ENCODE results near the gene BRD3OS.

The BRD3OS gene

DNA sequence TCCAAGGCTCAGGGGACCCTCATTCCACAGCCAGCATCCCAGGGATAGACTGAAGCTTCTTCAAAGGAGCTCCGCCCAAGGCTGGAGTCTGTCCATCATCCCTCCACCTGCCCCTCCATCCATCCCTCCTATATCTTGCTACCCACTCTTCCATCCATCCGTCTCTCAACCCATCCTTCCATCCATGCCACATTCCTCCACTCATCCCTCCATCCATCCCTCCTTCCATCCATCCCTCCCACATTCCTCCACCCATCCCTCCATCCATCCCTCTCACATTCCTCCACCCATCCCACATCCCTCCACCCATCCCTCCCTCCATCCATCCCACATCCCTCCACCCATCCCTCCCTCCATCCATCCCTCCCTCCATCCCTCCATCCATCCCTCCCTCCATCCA is 27.7 kb upstream of the BRD3OS start:
- Histone ChIP-seq H3K9ac (ENCODE audit: low read length) (no peak overlapping the region), H3K27me3 (ENCODE audit: control insufficient read depth, insufficient read depth, low read length) (peaks cover 3% of the 10 kb centered on the region; the same call in 1 of the 2 replicates)

DNA sequence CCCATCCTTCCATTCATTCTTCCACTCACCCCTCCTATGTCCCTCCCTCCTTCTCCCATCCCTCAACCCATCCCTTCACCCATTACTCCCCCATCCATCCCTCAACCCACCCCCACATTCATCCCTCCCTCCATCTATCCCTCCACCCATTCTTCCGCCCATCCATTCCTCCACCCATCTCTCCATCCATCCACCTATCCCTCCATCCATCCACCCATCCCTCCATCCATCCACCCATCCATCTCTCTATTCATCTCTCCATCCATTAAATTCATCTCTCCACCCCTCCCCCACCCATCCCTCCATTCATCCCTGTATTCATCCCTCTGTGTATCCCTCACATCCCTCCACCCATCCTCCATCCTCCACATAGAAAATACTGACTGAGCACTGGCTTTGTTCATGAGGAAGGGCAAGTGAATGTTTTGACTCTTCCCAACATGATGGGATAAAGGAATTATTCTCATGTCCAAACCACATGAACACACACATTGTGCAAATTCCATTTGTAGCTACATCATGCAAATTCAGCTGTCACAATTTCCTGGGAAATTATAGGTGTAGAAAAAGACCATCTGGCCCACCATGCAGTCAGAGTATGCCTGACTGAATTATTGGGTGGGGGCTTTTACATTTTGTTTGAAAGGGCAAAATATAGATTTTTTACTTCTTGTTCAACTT is 26.2 kb upstream of the BRD3OS start:
- Histone ChIP-seq H3K27ac (ENCODE audit: low read depth, low read length) (no peak overlapping the region), H3K36me3 (ENCODE audit: control insufficient read depth, insufficient read depth, low read length) (no peaks in the 10 kb centered on the region), H3K4me3 (ENCODE audit: low read depth, low read length) (no peak overlapping the region), H3K27me3 (ENCODE audit: control insufficient read depth, insufficient read depth, low read length) (peaks cover 3% of the 10 kb centered on the region; the same call in 1 of the 2 replicates), H3K4me1 (ENCODE audit: control insufficient read depth, insufficient read depth, low read length) (peaks cover 5% of the 10 kb centered on the region; the same call in 1 of the 2 replicates), H3K9ac (ENCODE audit: low read length) (no peak overlapping the region), H3K9me3 (ENCODE audit: control insufficient read depth, insufficient read depth, low read depth, low read length) (no peaks in the 10 kb centered on the region)

More for the DNA sequence above, 27.7 kb upstream of the BRD3OS start:
- peaks cover 15% of the 10 kb centered on the region for H3K4me1 ChIP-seq (ENCODE audit: control insufficient read depth, insufficient read depth, low read length)
- H3K9me3 ChIP-seq (ENCODE audit: control insufficient read depth, insufficient read depth, low read depth, low read length) = no peaks in the 10 kb centered on the region
- H3K4me3 ChIP-seq (ENCODE audit: low read depth, low read length) = no peak overlapping the region
- no peaks in the 10 kb centered on the region for H3K36me3 ChIP-seq (ENCODE audit: control insufficient read depth, insufficient read depth, low read length)
- no peak overlapping the region for H3K27ac ChIP-seq (ENCODE audit: low read depth, low read length)

DNA sequence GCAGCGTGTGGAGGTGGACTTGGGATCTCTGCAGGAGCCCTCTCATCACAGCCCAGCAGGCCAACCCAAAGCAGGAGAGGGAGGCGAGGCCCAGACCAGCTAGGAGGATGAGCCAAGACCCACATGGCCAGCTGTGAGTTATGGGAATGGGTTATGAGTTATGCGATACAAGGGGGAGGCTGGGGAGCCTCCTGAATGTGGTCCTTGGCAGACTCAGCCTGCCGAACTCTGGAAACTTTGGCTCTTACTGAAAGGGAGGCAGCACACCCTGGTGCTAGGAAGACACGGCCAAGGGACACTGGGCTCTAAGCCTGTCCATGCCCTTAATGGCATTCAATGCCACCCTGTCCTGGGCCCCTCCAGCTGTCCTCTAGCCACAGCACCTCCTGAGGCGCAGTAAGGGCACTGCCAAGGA is 25.4 kb upstream of the BRD3OS start:
- H3K27ac ChIP-seq (ENCODE audit: low read depth, low read length) = no peak overlapping the region
- H3K36me3 ChIP-seq (ENCODE audit: control insufficient read depth, insufficient read depth, low read length) = no peaks in the 10 kb centered on the region
- peaks cover 3% of the 10 kb centered on the region; the same call in 1 of the 2 replicates for H3K27me3 ChIP-seq (ENCODE audit: control insufficient read depth, insufficient read depth, low read length)
- H3K4me3 ChIP-seq (ENCODE audit: low read depth, low read length) = no peak overlapping the region
- no peak overlapping the region for H3K9ac ChIP-seq (ENCODE audit: low read length)
- H3K4me1 ChIP-seq (ENCODE audit: control insufficient read depth, insufficient read depth, low read length) = no peaks in the 10 kb centered on the region
- H3K9me3 ChIP-seq (ENCODE audit: control insufficient read depth, insufficient read depth, low read depth, low read length) = no peaks in the 10 kb centered on the region

DNA sequence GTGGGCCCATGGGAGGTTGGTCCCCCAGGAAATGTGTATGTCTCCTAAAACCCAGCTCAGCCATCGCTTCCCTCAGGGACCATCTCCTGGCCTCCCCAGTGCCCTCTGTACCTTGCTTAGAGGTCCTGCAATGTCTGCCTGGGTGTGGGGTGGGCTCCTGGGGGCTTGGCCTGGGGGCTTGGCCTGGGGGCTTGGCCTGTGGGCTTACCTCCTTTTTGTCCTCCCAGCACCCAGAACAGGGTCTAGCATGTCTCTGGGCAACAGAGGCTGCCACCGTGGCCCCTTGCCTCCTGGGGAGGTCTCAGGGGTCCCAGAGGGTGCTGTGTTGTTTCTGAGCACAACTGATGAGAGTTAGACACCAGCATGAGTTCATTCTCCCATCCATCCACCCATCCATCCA is 22.5 kb upstream of the BRD3OS start:
- Histone ChIP-seq H3K36me3 (ENCODE audit: control insufficient read depth, insufficient read depth, low read length) (no peaks in the 10 kb centered on the region), H3K9me3 (ENCODE audit: control insufficient read depth, insufficient read depth, low read depth, low read length) (no peaks in the 10 kb centered on the region), H3K4me1 (ENCODE audit: control insufficient read depth, insufficient read depth, low read length) (no peaks in the 10 kb centered on the region), H3K9ac (ENCODE audit: low read length) (no peak overlapping the region), H3K27ac (ENCODE audit: low read depth, low read length) (no peak overlapping the region), H3K27me3 (ENCODE audit: control insufficient read depth, insufficient read depth, low read length) (no peaks in the 10 kb centered on the region), H3K4me3 (ENCODE audit: low read depth, low read length) (no peak overlapping the region)

DNA sequence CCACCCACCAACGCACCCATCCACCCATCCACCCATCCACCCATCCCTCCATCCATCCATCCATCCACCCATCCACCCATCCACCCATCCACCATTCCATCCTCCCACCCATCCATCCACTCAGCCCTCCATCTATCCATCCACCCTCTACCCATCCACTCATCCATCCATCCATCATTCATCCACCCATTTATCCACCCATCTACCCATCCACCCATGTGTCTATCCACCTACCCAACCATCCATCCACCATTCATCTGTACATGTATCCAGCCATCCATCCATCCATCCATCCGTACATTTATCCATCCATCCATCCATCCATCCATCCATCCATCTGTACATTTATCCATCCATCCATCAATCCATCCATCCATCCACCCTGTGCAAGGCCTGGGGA is 22.0 kb upstream of the BRD3OS start:
- no peak overlapping the region for H3K27ac ChIP-seq (ENCODE audit: low read depth, low read length)
- no peaks in the 10 kb centered on the region for H3K27me3 ChIP-seq (ENCODE audit: control insufficient read depth, insufficient read depth, low read length)
- H3K9ac ChIP-seq (ENCODE audit: low read length) = no peak overlapping the region
- H3K9me3 ChIP-seq (ENCODE audit: control insufficient read depth, insufficient read depth, low read depth, low read length) = no peaks in the 10 kb centered on the region
- no peak overlapping the region for H3K4me3 ChIP-seq (ENCODE audit: low read depth, low read length)
- H3K36me3 ChIP-seq (ENCODE audit: control insufficient read depth, insufficient read depth, low read length) = no peaks in the 10 kb centered on the region
- H3K4me1 ChIP-seq (ENCODE audit: control insufficient read depth, insufficient read depth, low read length) = no peaks in the 10 kb centered on the region

- Histone ChIP-seq H3K27me3 (ENCODE audit: control insufficient read depth, insufficient read depth, low read length) (no peaks in the 10 kb centered on the region), H3K27ac (ENCODE audit: low read depth, low read length) (no peak overlapping the region), H3K36me3 (ENCODE audit: control insufficient read depth, insufficient read depth, low read length) (no peaks in the 10 kb centered on the region), H3K4me1 (ENCODE audit: control insufficient read depth, insufficient read depth, low read length) (no peaks in the 10 kb centered on the region), H3K9ac (ENCODE audit: low read length) (no peak overlapping the region), H3K9me3 (ENCODE audit: control insufficient read depth, insufficient read depth, low read depth, low read length) (0 out of 2 replicates have a peak, but pooled peaks cover 6% of the 10 kb centered on the region), H3K4me3 (ENCODE audit: low read depth, low read length) (no peak overlapping the region)
These were observed 21.0 kb upstream of the BRD3OS start for GRCh38 chr9:134004131-134004873.

GRCh38 chr9:134004881-134005280 is 20.4 kb upstream of the BRD3OS start:
- no peak overlapping the region for H3K27ac ChIP-seq (ENCODE audit: low read depth, low read length)
- no peak overlapping the region for H3K4me3 ChIP-seq (ENCODE audit: low read depth, low read length)
- no peaks in the 10 kb centered on the region for H3K4me1 ChIP-seq (ENCODE audit: control insufficient read depth, insufficient read depth, low read length)
- H3K9me3 ChIP-seq (ENCODE audit: control insufficient read depth, insufficient read depth, low read depth, low read length) = peaks cover 7% of the 10 kb centered on the region
- H3K9ac ChIP-seq (ENCODE audit: low read length) = no peak overlapping the region
- no peaks in the 10 kb centered on the region for H3K36me3 ChIP-seq (ENCODE audit: control insufficient read depth, insufficient read depth, low read length)
- H3K27me3 ChIP-seq (ENCODE audit: control insufficient read depth, insufficient read depth, low read length) = no peaks in the 10 kb centered on the region

GRCh38 chr9:134005381-134005780 is 19.9 kb upstream of the BRD3OS start:
- no peaks in the 10 kb centered on the region for H3K27me3 ChIP-seq (ENCODE audit: control insufficient read depth, insufficient read depth, low read length)
- H3K36me3 ChIP-seq (ENCODE audit: control insufficient read depth, insufficient read depth, low read length) = no peaks in the 10 kb centered on the region
- H3K9ac ChIP-seq (ENCODE audit: low read length) = no peak overlapping the region
- H3K4me3 ChIP-seq (ENCODE audit: low read depth, low read length) = no peak overlapping the region
- H3K9me3 ChIP-seq (ENCODE audit: control insufficient read depth, insufficient read depth, low read depth, low read length) = peaks cover 12% of the 10 kb centered on the region
- no peak overlapping the region for H3K27ac ChIP-seq (ENCODE audit: low read depth, low read length)
- H3K4me1 ChIP-seq (ENCODE audit: control insufficient read depth, insufficient read depth, low read length) = no peaks in the 10 kb centered on the region

DNA sequence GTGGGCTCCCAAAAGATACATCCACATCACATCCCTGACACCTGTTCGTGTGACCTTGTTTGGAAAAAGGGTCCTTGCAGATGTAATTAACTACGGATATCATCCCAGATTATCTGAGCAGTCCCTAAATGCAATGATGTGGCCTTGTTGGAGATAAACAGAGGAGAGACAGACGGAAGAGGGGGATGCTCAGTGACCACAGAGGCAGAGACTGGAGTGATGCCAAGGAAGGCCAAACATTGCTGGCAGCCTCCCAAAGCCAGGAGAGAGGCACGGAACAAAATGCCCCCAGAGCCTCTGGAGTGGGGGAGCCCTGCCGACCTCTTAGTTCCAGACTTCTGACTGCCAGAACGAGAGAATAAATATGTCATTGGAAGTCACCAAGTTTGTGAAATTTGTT is 18.1 kb upstream of the BRD3OS start:
- no peaks in the 10 kb centered on the region for H3K4me1 ChIP-seq (ENCODE audit: control insufficient read depth, insufficient read depth, low read length)
- no peak overlapping the region for H3K9ac ChIP-seq (ENCODE audit: low read length)
- no peak overlapping the region for H3K4me3 ChIP-seq (ENCODE audit: low read depth, low read length)
- no peaks in the 10 kb centered on the region for H3K36me3 ChIP-seq (ENCODE audit: control insufficient read depth, insufficient read depth, low read length)
- H3K27ac ChIP-seq (ENCODE audit: low read depth, low read length) = no peak overlapping the region
- no peaks in the 10 kb centered on the region for H3K27me3 ChIP-seq (ENCODE audit: control insufficient read depth, insufficient read depth, low read length)
- peaks cover 25% of the 10 kb centered on the region for H3K9me3 ChIP-seq (ENCODE audit: control insufficient read depth, insufficient read depth, low read depth, low read length)

DNA sequence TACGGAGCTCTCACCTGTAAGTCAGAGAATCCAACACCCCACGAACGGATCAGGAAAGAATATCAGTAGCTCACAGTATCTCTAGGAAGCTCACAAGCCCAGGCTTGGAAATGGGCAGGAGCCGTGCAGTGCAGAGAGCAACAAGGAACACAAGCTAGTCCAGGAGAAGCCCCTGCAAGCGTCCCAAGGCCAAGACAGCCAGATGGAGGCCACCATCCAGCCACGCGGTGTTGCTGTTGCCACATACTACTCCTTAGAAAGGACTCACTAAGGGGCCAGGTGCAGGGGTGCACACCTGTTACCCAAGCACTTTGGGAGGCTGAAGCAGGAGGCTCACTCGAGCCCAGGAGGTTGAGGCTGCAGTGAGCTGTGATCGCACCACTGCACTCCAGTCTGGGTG is 17.7 kb upstream of the BRD3OS start:
- Histone ChIP-seq H3K4me1 (ENCODE audit: control insufficient read depth, insufficient read depth, low read length) (no peaks in the 10 kb centered on the region), H3K27ac (ENCODE audit: low read depth, low read length) (no peak overlapping the region), H3K36me3 (ENCODE audit: control insufficient read depth, insufficient read depth, low read length) (no peaks in the 10 kb centered on the region), H3K9ac (ENCODE audit: low read length) (no peak overlapping the region), H3K27me3 (ENCODE audit: control insufficient read depth, insufficient read depth, low read length) (no peaks in the 10 kb centered on the region), H3K4me3 (ENCODE audit: low read depth, low read length) (no peak overlapping the region), H3K9me3 (ENCODE audit: control insufficient read depth, insufficient read depth, low read depth, low read length) (peaks cover 25% of the 10 kb centered on the region)
